ENCODE data around the gene FBXL13.
"Not testable (repeated sequence)": the region's sequence is repeated elsewhere in the genome, so short reads cannot be mapped to it uniquely, and the experiment has no call there.

Gene FBXL13

DNA sequence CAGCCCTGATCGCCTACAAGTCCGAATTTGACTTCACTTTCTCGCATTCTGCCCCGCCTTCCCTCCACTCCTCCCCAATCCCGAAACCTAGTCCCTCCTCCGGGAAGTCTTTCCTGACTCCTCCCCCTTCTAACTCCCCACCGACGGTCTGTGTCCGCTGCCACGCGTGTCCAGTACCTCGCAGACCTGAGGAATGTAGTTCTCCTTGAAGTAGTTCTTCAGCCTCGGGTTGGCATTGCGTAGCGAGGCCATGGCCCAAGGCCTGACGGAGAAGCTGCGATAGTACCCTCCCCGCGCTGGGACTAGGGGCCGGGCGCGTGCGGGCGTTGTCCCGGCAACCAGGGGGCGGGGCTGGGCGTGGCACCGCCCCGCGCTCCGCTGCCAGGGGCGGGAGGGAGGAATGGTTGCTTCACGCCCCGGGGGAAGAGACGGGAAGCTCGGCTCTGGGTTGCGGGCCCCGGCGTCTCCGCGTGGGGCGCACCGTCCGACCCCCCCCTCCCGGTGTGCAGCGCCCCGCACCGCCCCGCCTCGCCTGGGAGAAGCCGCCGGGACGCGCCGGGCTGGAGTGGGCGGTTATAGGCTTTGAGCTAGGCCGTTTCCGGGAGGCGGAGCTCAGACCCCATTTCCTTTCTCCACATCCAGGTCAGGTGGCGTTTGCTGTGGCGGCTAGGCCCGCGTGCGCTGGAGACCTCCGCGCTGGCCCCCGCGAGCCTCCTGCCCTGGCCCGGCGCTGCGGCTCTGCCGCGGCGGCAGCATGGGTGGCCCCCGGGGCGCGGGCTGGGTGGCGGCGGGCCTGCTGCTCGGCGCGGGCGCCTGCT lies at the start of gene FBXL13, which contains the start of gene ARMC10:
TSS of gene FBXL13 (minus strand) at position 278 of the 818 bp plus-strand sequence.
TSS of gene ARMC10 (plus strand) at position 622 of the 818 bp plus-strand sequence. CDS start at position 755, 133 bp downstream.
- DNase-seq, result peak; percentile 44

DNA sequence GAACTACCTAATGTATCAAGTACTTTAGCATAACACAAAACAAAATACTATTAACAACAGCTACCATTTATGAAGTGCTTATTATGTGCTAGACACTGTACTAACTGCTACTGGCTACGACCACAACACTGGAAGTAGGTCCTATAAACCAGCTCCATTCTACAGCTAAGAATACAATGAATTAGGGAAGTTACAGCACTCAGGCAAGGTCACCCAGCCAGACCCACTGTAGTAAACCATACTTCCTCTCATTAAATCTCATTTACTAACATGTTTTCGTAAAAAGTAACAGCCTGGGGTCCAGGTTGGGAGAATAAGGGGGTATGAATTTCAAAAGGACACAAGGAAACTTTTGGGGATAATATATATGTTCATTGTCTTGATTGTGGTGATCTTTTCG lies 48.9 kb upstream of the FBXL13 start:
- DNase-seq, result no peak

DNA sequence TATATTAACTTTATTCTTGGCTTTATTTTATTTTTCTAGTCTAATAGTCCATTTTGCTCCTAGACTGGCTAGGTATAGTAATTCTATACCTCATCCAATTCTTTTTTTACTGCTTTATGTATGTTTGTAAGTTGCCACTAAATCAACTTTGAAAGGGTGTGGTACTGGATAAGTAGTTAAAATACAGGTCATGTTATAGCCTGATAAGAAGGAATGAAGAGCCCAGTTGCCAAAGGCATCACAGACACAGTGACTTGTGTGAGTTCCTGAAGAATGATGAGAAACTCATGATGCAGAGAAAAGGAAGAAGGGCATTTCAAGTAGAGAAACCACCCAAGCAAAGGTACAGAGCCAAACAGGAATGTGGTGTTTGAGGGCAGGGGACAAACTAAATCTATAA lies 47.0 kb upstream of the FBXL13 start:
- DNase-seq, result no peak

DNA sequence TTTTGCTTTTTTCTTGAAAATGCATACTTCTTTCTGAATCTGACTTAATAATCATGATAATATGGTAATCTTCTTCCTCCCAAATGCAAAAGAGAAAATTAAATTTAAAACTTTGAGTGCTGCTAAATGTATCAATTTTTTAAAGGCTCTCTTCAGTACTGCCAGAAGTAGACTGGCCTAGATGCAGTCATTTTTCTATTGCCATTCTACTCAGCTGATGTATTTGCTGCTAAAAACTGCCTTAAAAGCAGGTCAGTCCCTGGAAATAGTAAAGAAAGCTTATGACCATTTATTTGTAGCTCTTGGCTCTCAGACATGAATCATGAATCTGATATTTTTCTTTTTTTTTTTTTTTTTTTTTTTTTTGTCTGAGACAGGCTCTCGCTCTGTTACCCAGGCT lies 45.8 kb upstream of the FBXL13 start:
- DNase-seq, result no peak

DNA sequence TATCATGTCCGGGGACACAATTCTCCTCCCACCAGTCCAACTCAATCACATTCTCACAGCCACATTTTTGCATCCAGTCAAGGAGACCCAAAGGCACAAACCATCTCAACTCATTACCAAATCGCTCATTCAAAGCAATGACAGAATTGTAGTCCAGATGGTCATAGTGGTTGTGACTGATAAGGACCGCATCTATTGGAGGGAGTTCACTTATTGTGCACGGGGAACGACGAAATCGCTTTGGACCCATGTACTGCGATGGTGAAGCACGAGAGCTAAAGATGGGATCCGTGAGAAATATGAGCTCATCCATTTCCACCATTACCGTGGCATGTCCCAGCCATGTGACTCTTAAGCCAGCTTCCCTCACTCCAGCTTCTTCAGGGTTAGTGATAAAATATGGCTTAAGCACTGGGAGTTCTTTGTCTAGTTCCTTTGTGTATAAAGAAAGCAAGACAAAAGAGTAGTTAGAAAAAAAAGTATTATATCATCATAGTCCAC lies 45.2 kb upstream of the FBXL13 start:
- DNase-seq, result no peak

DNA sequence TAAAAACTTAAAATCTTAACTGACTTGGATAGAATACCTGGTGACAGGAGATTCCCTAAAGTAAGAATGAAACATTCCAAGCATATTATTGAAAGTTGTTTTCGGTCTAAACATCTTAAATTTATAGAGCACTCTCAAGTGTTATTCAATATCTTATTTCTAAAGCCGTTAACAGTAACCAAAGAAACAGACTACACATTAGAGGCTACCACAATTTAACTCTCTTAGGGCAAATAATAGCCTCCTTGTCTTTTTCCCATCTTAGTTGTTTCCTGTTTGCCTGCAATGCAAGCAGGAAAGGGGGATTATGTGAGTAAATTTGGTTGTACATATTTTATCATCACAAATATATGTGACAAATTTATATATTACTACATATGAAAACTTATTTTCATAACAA lies 42.9 kb upstream of the FBXL13 start:
- no peak for DNase-seq

DNA sequence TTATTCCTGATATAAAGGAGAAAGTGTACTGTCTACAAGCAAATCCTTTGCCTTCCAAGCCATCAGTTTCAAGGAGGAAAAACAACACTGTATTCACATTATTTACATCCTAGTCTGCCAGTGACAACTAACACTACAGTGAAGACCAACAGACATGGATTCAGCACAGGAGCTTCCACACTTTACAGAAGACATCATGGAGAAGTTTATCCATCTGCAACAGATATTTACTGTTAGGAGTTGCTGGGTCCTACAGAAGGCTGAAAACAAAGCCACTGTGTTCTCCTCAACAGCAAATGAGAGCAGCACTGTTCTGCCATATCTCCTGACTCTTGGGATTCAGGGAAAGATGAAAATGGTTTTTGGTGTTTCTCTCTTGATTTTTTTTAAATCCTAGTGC lies 42.4 kb upstream of the FBXL13 start:
- DNase-seq, result no peak

DNA sequence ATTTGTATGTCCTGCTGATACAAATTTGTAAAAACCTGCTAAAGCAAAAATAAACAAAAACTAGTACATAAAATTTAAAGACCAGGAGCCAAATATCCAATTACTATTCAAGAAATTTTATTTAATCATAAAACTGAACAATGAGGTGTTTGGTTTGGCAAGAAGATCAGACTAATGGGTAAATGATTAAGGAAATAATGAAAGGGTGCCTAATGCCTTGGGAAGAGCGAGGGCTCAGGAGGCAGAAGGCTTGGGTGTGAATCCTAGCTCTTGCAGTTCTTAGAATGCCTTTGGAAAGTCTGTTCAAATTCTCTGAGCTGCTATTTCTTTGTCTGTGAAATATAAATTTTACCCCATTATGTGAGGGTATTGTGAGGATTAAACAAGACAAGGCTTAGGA lies 41.9 kb upstream of the FBXL13 start:
- no peak for DNase-seq

DNA sequence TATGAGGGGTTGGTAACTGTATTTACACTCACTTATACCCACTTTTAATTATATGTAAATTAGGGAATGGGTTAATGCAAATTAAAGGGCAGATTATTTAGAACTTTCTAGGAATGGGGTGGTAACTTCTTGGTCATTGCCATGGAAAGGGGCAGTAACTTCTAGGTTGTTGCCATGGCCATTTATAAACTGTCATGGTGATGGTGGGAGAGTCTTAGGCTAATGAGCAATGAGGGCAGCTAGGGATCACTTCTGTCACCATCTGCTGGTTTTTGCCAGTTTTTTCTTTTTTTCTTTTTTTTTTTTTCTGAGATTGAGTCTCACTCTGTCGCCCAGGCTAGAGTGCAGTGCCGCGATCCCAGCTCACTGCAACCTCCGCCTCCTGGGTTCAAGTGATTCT lies 41.2 kb upstream of the FBXL13 start:
- no peak for DNase-seq

DNA sequence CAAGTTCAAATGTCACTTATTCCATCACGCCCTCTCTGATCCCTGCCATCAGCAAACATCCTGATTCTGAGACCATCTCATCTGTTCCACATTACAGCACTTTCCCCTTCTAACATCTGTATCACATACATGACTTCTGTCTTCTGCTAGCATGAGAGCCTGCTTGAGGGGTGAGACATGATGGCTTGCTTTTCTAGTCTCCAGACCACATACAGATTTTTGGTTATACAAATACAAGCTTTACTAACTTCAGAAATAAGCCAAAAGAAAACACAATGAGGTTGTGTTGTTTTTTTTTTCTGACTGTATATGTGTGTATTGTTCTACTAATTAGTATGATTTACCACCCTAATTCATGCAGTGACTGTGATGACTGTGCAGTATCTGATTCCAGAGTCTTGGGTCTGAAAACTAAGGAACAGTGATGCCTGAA lies 40.0 kb upstream of the FBXL13 start:
- no peak for DNase-seq

DNA sequence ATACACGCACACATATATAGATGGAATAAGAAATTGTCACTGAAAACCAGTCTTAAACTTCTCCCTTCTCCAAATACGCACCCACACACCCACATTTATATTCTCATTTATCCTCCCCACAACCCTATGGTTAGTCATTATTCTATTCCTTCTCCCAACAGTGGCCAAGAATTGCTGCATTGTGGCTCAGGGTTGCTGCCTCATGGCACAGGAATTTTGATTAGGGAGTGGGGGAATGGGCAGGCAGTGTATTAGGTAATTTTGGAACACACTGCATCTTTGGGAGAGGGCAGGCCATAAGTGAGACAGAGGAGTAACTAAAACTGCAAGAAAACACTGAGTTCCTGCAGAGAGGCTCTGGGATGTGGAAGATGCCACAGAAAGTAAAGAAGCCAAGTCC lies 38.6 kb upstream of the FBXL13 start:
- no peak for DNase-seq

DNA sequence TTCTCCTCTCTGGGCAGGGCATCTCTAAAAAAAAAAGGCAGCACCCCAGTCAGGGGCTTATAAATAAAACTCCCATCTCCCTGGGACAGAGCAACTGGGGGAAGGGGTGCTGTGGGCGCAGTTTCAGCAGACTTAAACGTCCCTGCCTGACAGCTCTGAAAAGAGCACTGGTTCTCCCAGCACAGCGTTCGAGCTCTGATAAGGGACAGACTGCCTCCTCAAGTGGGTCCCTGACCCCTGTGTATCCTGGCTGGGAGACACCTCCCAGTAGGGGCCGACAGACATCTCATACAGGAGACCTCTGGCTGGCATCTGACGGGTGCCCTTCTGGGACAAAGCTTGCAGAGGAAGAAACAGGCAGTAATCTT lies 32.1 kb upstream of the FBXL13 start:
- not testable (repeated sequence) for DNase-seq

DNA sequence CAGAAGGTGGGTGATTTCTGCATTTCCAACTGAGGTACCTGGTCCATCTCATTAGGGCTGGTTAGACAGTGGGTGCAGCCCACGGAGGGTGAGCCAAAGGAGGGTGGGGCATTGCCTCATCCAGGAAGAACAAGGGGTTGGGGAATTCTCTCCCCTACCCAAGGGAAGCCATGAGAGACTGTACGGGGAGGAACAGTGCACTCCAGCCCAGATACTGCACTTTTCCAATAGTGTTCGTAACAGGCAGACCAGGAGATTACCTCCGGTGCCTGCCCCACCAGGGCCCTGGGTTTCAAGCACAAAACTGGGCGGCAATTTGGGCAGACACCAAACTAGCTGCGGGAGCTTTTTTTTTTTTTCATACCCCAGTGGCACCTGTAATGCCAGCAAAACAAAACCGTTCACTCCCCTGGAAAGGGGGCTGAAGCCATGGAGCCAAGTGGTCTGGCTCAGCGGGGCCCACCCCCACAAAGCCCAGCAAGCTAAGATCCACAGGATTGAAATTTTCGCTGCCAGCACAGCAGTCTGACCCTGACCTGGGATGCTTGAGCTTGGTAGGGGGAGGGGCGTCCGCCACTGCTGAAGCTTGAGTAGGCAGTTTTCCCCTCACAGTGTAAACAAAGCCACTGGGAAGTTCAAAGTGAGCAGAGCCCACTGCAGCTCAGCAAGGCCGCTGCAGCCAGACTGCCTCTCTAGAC lies 31.6 kb upstream of the FBXL13 start:
- DNase-seq, result no peak

DNA sequence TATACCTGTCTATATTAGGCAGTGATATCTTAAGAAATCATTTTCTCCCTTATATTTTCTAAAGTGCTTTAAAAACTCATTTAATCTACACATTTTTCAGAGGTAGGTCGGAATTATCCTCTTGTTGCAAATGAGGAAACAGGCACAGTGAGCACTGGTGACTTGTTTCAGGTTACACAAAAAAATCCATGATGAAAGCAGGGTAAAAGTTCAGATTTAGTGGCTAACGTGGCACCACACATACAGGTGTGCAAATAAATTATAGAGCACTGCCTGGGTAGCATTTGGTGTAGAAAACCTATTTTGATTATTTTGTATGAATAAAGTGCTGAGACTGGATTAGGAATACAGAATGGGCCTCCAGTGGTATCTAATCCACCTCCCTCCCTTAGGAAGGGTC lies 26.9 kb upstream of the FBXL13 start:
- DNase-seq, result no peak

DNA sequence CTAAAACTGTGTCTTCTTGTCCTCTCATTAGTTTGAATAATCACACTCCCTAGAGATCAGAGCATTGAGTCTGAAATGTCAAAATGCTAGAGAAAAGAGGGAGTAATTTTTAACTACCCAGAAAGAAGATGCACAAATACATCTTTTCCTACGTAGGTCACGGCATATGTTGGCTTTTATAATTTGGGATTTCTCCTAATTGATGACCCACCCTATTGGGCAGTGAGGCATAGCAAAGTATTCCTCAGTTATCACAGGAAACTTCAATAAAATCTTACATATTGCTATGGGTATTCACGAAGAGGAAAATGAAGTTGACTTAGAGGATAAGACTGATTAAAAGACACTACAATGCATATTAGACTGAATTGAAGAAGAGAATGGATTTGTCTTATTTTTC lies 25.8 kb upstream of the FBXL13 start:
- DNase-seq, result no peak

DNA sequence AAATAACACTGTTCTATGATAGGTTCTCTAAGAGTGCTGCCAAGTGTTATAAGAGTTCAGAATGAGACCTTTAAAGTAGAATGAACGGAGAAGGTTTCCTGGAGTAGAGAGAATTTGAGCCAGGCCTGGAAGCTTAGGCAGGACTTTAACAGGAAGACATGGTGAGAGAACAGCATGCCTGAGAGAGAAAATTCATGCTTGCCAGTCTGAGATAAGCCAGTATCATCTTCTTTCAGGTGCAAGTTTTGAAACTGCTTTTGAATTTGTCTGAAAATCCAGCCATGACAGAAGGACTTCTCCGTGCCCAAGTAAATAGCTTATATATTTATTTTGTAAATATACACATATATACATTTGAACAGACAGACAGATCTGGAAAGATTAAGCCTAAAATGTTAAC lies 22.4 kb upstream of the FBXL13 start:
- DNase-seq, result no peak

DNA sequence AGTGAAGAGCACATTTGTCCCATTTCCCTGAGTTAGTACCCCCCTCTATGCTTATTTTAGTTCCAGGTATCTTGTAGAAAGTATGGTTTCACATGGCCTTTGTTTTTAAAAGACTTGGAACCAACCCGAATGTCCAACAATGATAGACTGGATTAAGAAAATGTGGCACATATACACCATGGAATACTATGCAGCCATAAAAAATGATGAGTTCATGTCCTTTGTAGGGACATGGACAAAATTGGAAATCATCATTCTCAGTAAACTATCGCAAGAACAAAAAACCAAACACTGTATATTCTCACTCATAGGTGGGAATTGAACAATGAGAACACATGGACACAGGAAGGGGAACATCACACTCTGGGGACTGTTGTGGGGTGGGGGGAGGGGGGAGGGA lies 21.0 kb upstream of the FBXL13 start:
- not testable (repeated sequence) for DNase-seq

DNA sequence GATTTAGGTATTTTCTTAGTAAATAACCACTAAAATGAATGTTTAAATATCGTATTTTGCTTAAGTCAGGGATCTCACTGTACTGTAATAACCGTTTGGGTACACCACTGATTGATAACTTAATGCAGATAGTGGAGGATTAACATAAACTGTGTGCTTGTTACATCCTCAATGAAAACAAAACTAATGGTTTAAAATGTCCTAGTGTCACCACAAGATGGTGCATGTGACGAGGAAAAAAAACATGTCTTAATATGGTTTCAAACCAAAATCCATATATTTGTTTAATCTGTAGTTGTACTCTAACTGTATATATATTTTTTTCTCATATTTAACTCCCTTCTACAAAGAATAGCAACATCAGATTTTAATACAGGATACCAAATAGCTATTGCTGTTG lies 19.5 kb upstream of the FBXL13 start:
- no peak for DNase-seq

DNA sequence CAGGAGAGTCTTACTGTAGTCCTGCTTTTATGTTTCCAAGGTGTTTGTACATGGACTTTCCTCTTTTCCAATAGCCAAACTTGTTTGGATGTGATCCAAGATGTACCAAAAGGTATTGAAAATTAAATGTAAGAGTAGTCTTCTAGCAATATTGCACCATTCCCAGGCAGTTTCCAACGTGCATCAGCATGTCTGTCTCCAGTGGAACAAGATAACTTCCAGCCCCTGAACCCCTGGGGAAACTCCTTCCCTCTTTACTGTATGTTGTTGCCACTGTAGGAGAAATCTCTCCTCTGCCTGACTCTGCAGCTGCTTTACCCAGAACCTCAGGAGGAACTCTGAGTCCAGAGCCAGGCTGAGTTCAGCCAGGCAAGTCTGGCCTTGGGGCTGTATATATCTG lies 18.8 kb upstream of the FBXL13 start:
- no peak for DNase-seq

DNA sequence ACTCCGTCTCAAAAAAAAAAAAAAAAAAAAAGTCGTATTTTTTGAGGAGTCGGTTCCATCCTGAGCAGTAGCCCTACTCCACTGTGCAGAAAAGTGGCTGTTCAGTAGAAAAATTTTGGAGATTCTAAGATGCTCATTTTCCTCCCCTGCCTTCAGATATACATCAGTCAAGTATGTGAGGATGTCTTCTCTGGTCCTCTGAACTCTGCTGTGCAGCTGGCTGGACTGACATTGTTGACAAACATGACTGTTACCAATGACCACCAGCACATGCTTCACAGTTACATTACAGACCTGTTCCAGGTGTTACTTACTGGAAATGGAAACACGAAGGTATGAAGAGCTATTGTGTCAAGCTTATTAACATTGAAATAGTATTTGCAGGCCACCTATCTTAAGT lies 17.7 kb upstream of the FBXL13 start:
- not testable (repeated sequence) for DNase-seq

DNA sequence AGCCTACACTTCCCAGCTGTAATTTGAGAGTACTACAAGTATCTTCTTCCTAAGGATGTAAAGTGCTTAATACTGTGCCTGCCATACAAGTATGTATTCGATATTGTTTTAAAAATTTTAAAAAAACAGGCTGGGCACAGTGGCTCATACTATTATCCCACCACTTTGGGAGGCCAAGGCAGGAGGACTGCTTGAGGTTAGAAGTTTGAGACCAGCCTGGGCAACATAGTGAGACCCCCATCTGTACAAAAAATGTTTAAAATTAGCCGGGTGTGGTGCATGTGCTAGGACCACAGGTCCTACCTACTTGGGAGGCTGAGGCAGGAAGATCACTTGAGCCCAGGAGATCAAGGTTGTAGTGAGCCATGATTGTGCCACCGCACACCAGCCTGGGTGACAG lies 8.6 kb upstream of the FBXL13 start:
- DNase-seq, result no peak

DNA sequence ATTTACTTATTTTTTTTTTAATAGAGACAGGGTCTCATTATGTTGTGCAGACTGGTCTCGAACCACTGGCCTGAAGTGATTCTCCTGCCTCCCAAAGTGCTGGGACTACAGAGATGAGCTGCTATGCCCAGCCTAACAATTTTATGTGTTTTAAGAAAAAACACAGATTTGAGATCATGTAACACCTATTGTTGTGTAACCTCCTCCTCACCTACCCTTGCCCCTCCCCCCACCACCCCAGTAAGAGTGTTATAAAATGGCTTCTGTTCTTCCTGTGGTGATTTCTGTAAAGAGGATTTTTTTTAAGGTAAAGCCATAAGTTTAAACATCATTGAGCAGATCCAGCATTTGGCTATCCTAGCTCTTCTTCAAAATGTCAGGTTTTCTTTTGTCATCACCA lies 7.9 kb upstream of the FBXL13 start:
- no peak for DNase-seq

DNA sequence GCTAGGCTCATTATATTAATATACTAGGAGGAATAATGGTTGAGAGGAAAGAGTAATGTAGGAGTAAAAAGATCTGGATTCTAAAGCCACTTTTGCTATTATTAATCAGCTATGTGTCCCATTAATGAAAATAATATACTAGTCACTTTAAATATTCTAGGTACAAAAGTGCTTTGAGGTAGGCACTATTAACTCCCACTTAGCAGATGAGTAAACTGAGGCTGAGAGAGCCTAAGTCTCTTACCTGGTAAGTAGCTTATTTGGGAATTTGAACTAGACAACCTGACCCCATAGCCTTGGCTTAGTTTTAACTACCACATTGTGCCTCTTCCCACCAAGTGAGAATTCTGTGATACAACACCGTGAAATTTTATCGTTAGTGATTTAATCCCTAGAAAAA lies 6.3 kb upstream of the FBXL13 start:
- DNase-seq, result no peak

DNA sequence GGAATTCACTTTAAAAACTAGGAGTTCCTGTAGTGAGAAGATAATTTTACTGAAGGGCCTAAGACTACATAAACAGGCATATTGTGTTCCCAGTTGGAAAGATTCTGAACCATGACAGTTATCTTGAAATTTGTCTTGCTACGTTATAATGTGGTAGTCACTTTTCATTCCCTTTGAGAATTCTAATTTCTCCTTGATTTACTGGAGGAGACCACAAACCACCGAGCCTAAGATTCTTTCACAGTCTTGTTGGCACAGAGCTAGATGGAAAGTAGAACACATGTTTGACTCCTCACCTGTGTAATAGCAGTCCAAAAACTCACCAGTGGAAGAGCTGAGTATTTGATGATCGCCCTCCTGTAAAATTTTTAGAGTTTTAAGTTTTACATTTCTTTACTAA lies 5.2 kb upstream of the FBXL13 start:
- DNase-seq, result no peak

Data from NCI-H524 treated with DMSO at 0.1 percent for 48 hours (cell line).